ENCODE data around the gene SDK2. TPM values are rescaled to one million over a fixed set of nuclear protein-coding genes. Genes with fewer than 3 reads are reported as not detected.

SDK2 gene
- total RNA-seq, 2 donors from 2014 or later = 1.4 TPM

GRCh38 chr17:73494950-73495349 is 149.3 kb downstream of the SDK2 start:
- Mint-ChIP-seq H3K27ac (no peak overlapping the region), H3K4me3 (no peak overlapping the region), H3K4me1 (no peaks in the 10 kb centered on the region), H3K36me3 (ENCODE audit: low read depth) (no peaks in the 10 kb centered on the region), H3K27me3 (peaks cover 34% of the 10 kb centered on the region)
- no peaks in the 10 kb centered on the region for H3K9me3 ChIP-seq (ENCODE audit: control insufficient read depth, low read length, poor library complexity, severe bottlenecking)
- no peak for ATAC-seq
- DNase-seq = no peak

- Mint-ChIP-seq H3K27me3 (peaks cover 34% of the 10 kb centered on the region), H3K27ac (no peak overlapping the region), H3K36me3 (ENCODE audit: low read depth) (no peaks in the 10 kb centered on the region), H3K4me1 (no peaks in the 10 kb centered on the region), H3K4me3 (no peak overlapping the region)
- ATAC-seq (no peak), DNase-seq (no peak)
- H3K9me3 ChIP-seq (ENCODE audit: control insufficient read depth, low read length, poor library complexity, severe bottlenecking) = no peaks in the 10 kb centered on the region
Observed at GRCh38 chr17:73493956-73494926, 150.0 kb downstream of the SDK2 start.

GRCh38 chr17:73492821-73493814 is 151.1 kb downstream of the SDK2 start:
- H3K9me3 ChIP-seq (ENCODE audit: control insufficient read depth, low read length, poor library complexity, severe bottlenecking) = no peaks in the 10 kb centered on the region
- Mint-ChIP-seq H3K4me1 (no peaks in the 10 kb centered on the region), H3K4me3 (no peak overlapping the region), H3K36me3 (ENCODE audit: low read depth) (no peaks in the 10 kb centered on the region), H3K27ac (no peak overlapping the region), H3K27me3 (peaks cover 31% of the 10 kb centered on the region)
- ATAC-seq = no peak
- no peak for DNase-seq

GRCh38 chr17:73492125-73492820 is 152.0 kb downstream of the SDK2 start:
- H3K4me3 Mint-ChIP-seq = no peak overlapping the region
- no peak for DNase-seq
- H3K27ac Mint-ChIP-seq = no peak overlapping the region
- no peaks in the 10 kb centered on the region for H3K4me1 Mint-ChIP-seq
- H3K36me3 Mint-ChIP-seq (ENCODE audit: low read depth) = no peaks in the 10 kb centered on the region
- ATAC-seq = no peak
- no peaks in the 10 kb centered on the region for H3K9me3 ChIP-seq (ENCODE audit: control insufficient read depth, low read length, poor library complexity, severe bottlenecking)
- peaks cover 22% of the 10 kb centered on the region for H3K27me3 Mint-ChIP-seq

- no peaks in the 10 kb centered on the region for H3K36me3 Mint-ChIP-seq (ENCODE audit: low read depth)
- H3K27me3 Mint-ChIP-seq = peaks cover 16% of the 10 kb centered on the region
- no peak overlapping the region for H3K4me3 Mint-ChIP-seq
- no peak for DNase-seq
- H3K4me1 Mint-ChIP-seq = no peaks in the 10 kb centered on the region
- H3K9me3 ChIP-seq (ENCODE audit: control insufficient read depth, low read length, poor library complexity, severe bottlenecking) = no peaks in the 10 kb centered on the region
- no peak overlapping the region for H3K27ac Mint-ChIP-seq
- ATAC-seq = no peak
Observed at GRCh38 chr17:73491648-73492047, 152.6 kb downstream of the SDK2 start.

- no peak for ATAC-seq
- Mint-ChIP-seq H3K27me3 (peaks cover 8% of the 10 kb centered on the region), H3K27ac (no peak overlapping the region), H3K4me3 (no peak overlapping the region), H3K36me3 (ENCODE audit: low read depth) (no peaks in the 10 kb centered on the region), H3K4me1 (no peaks in the 10 kb centered on the region)
- no peak for DNase-seq
- no peaks in the 10 kb centered on the region for H3K9me3 ChIP-seq (ENCODE audit: control insufficient read depth, low read length, poor library complexity, severe bottlenecking)
Observed at GRCh38 chr17:73490851-73491250, 153.4 kb downstream of the SDK2 start.

GRCh38 chr17:73489991-73490390 is 154.3 kb downstream of the SDK2 start:
- Mint-ChIP-seq H3K27ac (no peak overlapping the region), H3K4me3 (no peak overlapping the region), H3K27me3 (peaks cover 4% of the 10 kb centered on the region)

GRCh38 chr17:73489333-73489732 is 154.9 kb downstream of the SDK2 start:
- Mint-ChIP-seq H3K36me3 (ENCODE audit: low read depth) (no peaks in the 10 kb centered on the region), H3K27ac (no peak overlapping the region), H3K27me3 (no peaks in the 10 kb centered on the region), H3K4me1 (no peaks in the 10 kb centered on the region), H3K4me3 (no peak overlapping the region)
- ATAC-seq (no peak), DNase-seq (no peak)
- no peaks in the 10 kb centered on the region for H3K9me3 ChIP-seq (ENCODE audit: control insufficient read depth, low read length, poor library complexity, severe bottlenecking)

More at GRCh38 chr17:73489991-73490390, 154.3 kb downstream of the SDK2 start:
- DNase-seq (no peak), ATAC-seq (no peak)
- no peaks in the 10 kb centered on the region for H3K36me3 Mint-ChIP-seq (ENCODE audit: low read depth)
- no peaks in the 10 kb centered on the region for H3K4me1 Mint-ChIP-seq
- no peaks in the 10 kb centered on the region for H3K9me3 ChIP-seq (ENCODE audit: control insufficient read depth, low read length, poor library complexity, severe bottlenecking)

- peaks cover 11% of the 10 kb centered on the region for H3K4me1 Mint-ChIP-seq
- no peak overlapping the region for H3K27ac Mint-ChIP-seq
- DNase-seq = no peak
- peaks cover 10% of the 10 kb centered on the region for H3K36me3 Mint-ChIP-seq (ENCODE audit: low read depth)
- no peak for ATAC-seq
- H3K4me3 Mint-ChIP-seq = no peak overlapping the region
- no peaks in the 10 kb centered on the region for H3K9me3 ChIP-seq (ENCODE audit: control insufficient read depth, low read length, poor library complexity, severe bottlenecking)
- peaks cover 12% of the 10 kb centered on the region for H3K27me3 Mint-ChIP-seq
Observed at GRCh38 chr17:73485130-73485529, 159.1 kb downstream of the SDK2 start.

GRCh38 chr17:73482894-73483293 is 161.4 kb downstream of the SDK2 start:
- no peak for DNase-seq
- Mint-ChIP-seq H3K4me1 (peaks cover 13% of the 10 kb centered on the region), H3K27me3 (peaks cover 26% of the 10 kb centered on the region), H3K36me3 (ENCODE audit: low read depth) (peaks cover 10% of the 10 kb centered on the region), H3K27ac (no peak overlapping the region), H3K4me3 (no peak overlapping the region)
- ATAC-seq = no peak
- no peaks in the 10 kb centered on the region for H3K9me3 ChIP-seq (ENCODE audit: control insufficient read depth, low read length, poor library complexity, severe bottlenecking)

- DNase-seq = no peak
Observed at GRCh38 chr17:73482251-73482716, 162.0 kb downstream of the SDK2 start.

GRCh38 chr17:73481676-73482075 is 162.6 kb downstream of the SDK2 start:
- Mint-ChIP-seq H3K4me1 (peaks cover 13% of the 10 kb centered on the region), H3K36me3 (ENCODE audit: low read depth) (peaks cover 10% of the 10 kb centered on the region), H3K27ac (no peak overlapping the region), H3K4me3 (no peak overlapping the region), H3K27me3 (peaks cover 35% of the 10 kb centered on the region)
- H3K9me3 ChIP-seq (ENCODE audit: control insufficient read depth, low read length, poor library complexity, severe bottlenecking) = no peaks in the 10 kb centered on the region
- no peak for DNase-seq
- ATAC-seq = no peak

More at GRCh38 chr17:73482251-73482716, 162.0 kb downstream of the SDK2 start:
- Mint-ChIP-seq H3K27me3 (peaks cover 30% of the 10 kb centered on the region), H3K27ac (no peak overlapping the region), H3K4me1 (peaks cover 13% of the 10 kb centered on the region), H3K4me3 (no peak overlapping the region), H3K36me3 (ENCODE audit: low read depth) (peaks cover 10% of the 10 kb centered on the region)
- H3K9me3 ChIP-seq (ENCODE audit: control insufficient read depth, low read length, poor library complexity, severe bottlenecking) = no peaks in the 10 kb centered on the region
- peak; percentile 56 for ATAC-seq
